Uterus (tissue), 2 donors: ENCODE measurements around the gene SH3YL1.

Experiments used
- POLR2A ChIP-seq, 2 donors: fragments of 450-650 bp; IDR thresholded peaks; one replicate each; pipeline ENCODE4 v1.6.1; 2016; ENCODE audit warnings: antibody characterized with exemption in 2 of 2, mild to moderate bottlenecking in 1 of 2, moderate library complexity in 1 of 2
- TF ChIP-seq, protein P1 (sequence below), 4 experiments: fragments of 200-600 bp in 2 of 4; fragments of 450-650 bp in 2 of 4; sonication (generic) in 2 of 4; IDR thresholded peaks; one replicate each; pipeline ENCODE4 v1.5.1; 2016 to 2019; ENCODE audit warnings: antibody characterized with exemption in 4 of 4, mild to moderate bottlenecking in 2 of 4, moderate library complexity in 1 of 4

- TF ChIP-seq, protein P1, sequence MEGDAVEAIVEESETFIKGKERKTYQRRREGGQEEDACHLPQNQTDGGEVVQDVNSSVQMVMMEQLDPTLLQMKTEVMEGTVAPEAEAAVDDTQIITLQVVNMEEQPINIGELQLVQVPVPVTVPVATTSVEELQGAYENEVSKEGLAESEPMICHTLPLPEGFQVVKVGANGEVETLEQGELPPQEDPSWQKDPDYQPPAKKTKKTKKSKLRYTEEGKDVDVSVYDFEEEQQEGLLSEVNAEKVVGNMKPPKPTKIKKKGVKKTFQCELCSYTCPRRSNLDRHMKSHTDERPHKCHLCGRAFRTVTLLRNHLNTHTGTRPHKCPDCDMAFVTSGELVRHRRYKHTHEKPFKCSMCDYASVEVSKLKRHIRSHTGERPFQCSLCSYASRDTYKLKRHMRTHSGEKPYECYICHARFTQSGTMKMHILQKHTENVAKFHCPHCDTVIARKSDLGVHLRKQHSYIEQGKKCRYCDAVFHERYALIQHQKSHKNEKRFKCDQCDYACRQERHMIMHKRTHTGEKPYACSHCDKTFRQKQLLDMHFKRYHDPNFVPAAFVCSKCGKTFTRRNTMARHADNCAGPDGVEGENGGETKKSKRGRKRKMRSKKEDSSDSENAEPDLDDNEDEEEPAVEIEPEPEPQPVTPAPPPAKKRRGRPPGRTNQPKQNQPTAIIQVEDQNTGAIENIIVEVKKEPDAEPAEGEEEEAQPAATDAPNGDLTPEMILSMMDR (IDR thresholded peaks at IDR 0.05), result no peak
- TF ChIP-seq POLR2A (IDR thresholded peaks at IDR 0.05), result no peak
Observed at GRCh38 chr2:228115-228514, 35.7 kb downstream of the SH3YL1 start.
